AG09309 (cell line): Measurements from ENCODE around the gene CXCL6.

Source experiments
- DNase-seq: peaks from one replicate; pipeline ENCODE4 v3.0.0-alpha.2; 2010; ENCODE audit warnings: low read depth
- H3K4me3 ChIP-seq: 2 replicates; pipeline ENCODE4 v1.5.1; 2011; ENCODE audit warnings: mild to moderate bottlenecking, low read depth, low read length, moderate library complexity; ENCODE audit not compliant: control insufficient read depth
- TF ChIP-seq, protein P1 (sequence below): IDR thresholded peaks from 2 replicates; pipeline ENCODE4 v1.5.1; 2011; ENCODE audit warnings: mild to moderate bottlenecking, low read depth, low read length, inconsistent platforms; ENCODE audit not compliant: insufficient read depth, control insufficient read depth; ENCODE audit errors: missing control alignments

CXCL6 gene

DNA sequence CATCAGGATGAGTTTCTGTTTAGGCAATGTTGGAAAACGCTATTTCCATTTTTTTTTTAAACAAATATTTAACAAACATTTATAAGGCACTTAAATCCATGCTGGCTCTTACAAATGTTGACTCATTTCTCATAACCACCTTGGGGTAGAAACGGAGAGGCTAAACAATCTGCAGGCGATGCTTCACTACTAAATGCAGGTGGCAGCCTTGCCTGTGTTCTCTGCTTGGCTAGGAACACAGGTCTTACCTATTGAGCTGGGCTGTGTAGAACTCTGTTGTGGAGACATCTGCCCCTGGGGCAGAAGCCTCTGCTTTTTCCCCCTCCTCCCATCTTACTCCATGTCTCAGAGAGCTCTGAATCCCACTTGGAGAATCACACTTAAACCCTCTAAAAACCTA is 31.3 kb downstream of the CXCL6 start:
- TF ChIP-seq, protein P1, sequence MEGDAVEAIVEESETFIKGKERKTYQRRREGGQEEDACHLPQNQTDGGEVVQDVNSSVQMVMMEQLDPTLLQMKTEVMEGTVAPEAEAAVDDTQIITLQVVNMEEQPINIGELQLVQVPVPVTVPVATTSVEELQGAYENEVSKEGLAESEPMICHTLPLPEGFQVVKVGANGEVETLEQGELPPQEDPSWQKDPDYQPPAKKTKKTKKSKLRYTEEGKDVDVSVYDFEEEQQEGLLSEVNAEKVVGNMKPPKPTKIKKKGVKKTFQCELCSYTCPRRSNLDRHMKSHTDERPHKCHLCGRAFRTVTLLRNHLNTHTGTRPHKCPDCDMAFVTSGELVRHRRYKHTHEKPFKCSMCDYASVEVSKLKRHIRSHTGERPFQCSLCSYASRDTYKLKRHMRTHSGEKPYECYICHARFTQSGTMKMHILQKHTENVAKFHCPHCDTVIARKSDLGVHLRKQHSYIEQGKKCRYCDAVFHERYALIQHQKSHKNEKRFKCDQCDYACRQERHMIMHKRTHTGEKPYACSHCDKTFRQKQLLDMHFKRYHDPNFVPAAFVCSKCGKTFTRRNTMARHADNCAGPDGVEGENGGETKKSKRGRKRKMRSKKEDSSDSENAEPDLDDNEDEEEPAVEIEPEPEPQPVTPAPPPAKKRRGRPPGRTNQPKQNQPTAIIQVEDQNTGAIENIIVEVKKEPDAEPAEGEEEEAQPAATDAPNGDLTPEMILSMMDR = no peak
- DNase-seq = no peak
- no peak overlapping the region for H3K4me3 ChIP-seq

DNA sequence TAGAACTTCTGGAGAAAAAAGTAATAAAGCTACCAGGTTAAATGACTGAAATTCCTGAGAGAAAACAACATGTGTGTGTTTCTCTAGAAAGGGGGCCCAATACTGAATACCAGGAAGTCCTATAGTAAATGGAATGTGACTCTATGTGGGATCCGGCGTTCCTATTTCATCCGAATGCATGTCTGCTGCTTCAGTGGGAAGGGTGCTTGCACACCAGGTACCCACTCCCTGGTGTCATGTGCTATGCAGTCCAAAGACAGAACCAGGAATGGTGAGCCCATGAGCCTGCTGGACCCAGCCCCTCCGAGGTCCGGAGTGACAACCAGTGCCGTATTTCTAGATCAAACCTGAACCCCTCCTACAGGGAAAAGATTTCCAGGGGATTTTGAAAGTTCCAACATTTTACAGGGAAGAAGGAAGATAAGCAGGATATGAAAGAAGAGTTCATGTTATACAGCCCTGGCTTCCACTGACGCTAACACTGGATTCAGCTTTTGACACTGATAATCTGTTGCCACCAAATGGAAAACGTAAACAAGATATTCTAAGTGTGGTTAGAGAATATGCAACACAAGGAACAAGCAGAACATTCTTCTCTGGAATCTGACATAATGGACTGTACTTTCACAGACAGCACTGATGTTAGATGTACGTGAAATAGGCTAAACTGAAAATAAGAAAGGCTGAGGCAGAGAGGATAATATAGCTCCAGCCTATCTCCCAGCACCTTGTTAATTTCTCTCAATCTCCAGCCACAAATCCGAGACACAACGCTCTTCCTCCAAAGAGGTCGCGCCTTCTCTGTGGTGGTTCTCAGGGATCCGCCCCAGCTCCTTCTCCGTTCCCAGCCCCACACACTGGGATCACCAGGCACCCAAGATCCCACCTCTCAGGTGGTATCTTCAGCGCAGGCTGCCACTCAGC is 32.0 kb downstream of the CXCL6 start:
- DNase-seq = no peak
- TF ChIP-seq, protein P1 = no peak

DNA sequence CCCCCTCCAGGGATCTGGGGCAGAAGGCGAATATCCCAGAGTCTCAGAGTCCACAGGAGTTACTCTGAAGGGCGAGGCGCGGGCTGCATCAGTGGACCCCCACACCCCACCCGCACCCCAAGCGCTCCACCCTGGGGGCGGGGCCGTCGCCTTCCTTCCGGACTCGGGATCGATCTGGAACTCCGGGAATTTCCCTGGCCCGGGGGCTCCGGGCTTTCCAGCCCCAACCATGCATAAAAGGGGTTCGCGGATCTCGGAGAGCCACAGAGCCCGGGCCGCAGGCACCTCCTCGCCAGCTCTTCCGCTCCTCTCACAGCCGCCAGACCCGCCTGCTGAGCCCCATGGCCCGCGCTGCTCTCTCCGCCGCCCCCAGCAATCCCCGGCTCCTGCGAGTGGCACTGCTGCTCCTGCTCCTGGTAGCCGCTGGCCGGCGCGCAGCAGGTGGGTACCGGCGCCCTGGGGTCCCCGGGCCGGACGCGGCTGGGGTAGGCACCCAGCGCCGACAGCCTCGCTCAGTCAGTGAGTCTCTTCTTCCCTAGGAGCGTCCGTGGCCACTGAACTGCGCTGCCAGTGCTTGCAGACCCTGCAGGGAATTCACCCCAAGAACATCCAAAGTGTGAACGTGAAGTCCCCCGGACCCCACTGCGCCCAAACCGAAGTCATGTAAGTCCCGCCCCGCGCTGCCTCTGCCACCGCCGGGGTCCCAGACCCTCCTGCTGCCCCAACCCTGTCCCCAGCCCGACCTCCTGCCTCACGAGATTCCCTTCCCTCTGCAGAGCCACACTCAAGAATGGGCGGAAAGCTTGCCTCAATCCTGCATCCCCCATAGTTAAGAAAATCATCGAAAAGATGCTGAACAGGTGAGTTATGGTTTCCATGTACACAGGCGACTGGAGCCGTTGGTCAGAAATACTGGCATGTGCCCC is 32.9 kb downstream of the CXCL6 start, which contains the start of gene CXCL1:
TSS of gene CXCL1 (plus strand) at position 264 of the 926 bp plus-strand sequence. CDS start at position 342, 78 bp downstream.
- DNase-seq = no peak
- TF ChIP-seq, protein P1 = no peak
- H3K4me3 ChIP-seq = peak within 1 kb of the TSS; percentile 70

More for the DNA sequence above, 32.0 kb downstream of the CXCL6 start:
- peak overlapping the region; percentile 70 for H3K4me3 ChIP-seq

DNA sequence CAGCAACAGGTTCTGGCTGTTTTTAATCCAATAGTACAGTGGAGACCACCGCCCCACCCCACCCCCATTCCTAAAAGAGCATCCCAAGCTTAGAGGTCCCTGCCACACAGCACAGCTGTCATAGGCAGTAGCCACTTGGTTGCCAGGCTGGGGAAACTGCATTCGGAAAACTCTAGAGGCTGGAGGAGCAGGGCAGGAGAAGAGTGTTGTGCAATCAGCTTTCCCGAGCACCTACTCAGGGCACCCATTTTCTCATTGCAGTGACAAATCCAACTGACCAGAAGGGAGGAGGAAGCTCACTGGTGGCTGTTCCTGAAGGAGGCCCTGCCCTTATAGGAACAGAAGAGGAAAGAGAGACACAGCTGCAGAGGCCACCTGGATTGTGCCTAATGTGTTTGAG is 33.8 kb downstream of the CXCL6 start:
- H3K4me3 ChIP-seq = no peak overlapping the region
- TF ChIP-seq, protein P1 = no peak
- DNase-seq = no peak

DNA sequence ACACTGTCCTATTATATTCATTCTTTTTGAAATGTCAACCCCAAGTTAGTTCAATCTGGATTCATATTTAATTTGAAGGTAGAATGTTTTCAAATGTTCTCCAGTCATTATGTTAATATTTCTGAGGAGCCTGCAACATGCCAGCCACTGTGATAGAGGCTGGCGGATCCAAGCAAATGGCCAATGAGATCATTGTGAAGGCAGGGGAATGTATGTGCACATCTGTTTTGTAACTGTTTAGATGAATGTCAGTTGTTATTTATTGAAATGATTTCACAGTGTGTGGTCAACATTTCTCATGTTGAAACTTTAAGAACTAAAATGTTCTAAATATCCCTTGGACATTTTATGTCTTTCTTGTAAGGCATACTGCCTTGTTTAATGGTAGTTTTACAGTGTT is 34.3 kb downstream of the CXCL6 start:
- no peak overlapping the region for H3K4me3 ChIP-seq
- TF ChIP-seq, protein P1 = no peak
- no peak for DNase-seq

DNA sequence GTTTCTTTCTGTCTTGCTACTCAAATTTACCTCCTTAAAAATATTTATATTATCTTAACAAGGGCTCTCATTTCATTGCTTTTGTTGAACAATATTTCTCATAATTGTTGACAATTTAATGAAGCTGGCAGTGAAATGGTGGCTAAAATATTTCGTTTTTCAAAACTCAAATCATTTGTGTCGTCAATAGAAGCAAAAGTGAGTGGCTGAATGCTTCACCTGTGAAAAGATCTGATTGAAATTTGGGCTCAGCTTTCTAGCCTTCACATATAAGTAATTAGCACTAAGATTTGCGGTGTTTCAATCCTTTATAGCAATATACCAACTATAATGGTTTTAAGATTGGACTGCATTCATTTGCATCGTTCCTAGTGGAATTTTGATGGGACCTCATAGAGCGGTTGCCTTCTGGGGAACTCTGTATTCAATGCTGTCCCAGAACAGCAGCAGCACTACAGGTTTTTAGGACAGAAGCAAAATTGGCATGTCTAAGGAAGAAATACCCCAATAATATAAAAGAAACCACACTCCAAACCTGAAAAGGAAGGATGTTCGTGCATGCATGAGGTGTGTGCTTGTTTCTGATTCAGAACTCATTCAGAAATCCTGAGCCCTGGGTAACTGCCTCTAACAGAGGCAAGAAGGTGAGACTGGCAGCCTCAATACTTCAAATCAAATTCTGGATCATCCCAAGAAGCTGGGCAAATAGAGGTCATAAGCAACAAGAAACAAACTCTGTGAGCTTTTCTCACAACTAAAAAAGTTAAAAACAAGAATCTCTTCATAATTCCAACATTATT is 35.2 kb downstream of the CXCL6 start:
- no peak for DNase-seq
- TF ChIP-seq, protein P1 = no peak
- H3K4me3 ChIP-seq = no peak overlapping the region
